ENCODE measurements around the gene P2RX7. TPM values are rescaled to one million over a fixed set of nuclear protein-coding genes. Genes with fewer than 3 reads are reported as not detected.

P2RX7 gene
- total and polyA plus RNA-seq, 9 donors = 4.7 to 10.8 (median 6.9) TPM

- Histone ChIP-seq H3K4me3 (no peak overlapping the region), H3K4me1 (ENCODE audit: insufficient read depth) (no peaks in the 10 kb centered on the region), H3K9me3 (no peaks in the 10 kb centered on the region), H3K36me3 (no peaks in the 10 kb centered on the region), H3K27me3 (no peaks in the 10 kb centered on the region), H3K27ac (no peak overlapping the region)
- 61 to 77% (median 72%) methylated on average over 4 of the region's 4 CpGs for WGBS, 3 donors
- intact Hi-C loops (cut with DNase I) = no loop called here
- TF ChIP-seq POLR2A (IDR thresholded peaks at IDR 0.05) (no peak), CTCF (IDR thresholded peaks at IDR 0.05) (no peak), EP300 (IDR thresholded peaks at IDR 0.05) (no peak)
- no peak for DNase-seq
Measured at GRCh38 chr12:121121805-121122204, 10.9 kb upstream of the P2RX7 start.

- 77 to 83% (median 80%) methylated on average over 2 of the region's 2 CpGs for WGBS, 3 donors
- no peaks in the 10 kb centered on the region for H3K36me3 ChIP-seq
- intact Hi-C loops (cut with DNase I) = no loop called here
Measured at GRCh38 chr12:121123488-121123887, 9.2 kb upstream of the P2RX7 start.

GRCh38 chr12:121124402-121125109, 8.1 kb upstream of the P2RX7 start:
- H3K36me3 ChIP-seq = no peaks in the 10 kb centered on the region
- no peak overlapping the region for H3K27ac ChIP-seq
- no peak overlapping the region for H3K4me3 ChIP-seq
- H3K27me3 ChIP-seq = no peaks in the 10 kb centered on the region
- DNase-seq = no peak
- no peaks in the 10 kb centered on the region for H3K4me1 ChIP-seq (ENCODE audit: insufficient read depth)
- no peak for TF ChIP-seq CTCF (IDR thresholded peaks at IDR 0.05)
- no peak for TF ChIP-seq EP300 (IDR thresholded peaks at IDR 0.05)
- no peak for TF ChIP-seq POLR2A (IDR thresholded peaks at IDR 0.05)
- no peaks in the 10 kb centered on the region for H3K9me3 ChIP-seq
- intact Hi-C loops (cut with DNase I) = no loop called here
- WGBS, 3 donors = 74 to 80% (median 75%) methylated on average over 4 of the region's 4 CpGs

More at GRCh38 chr12:121123488-121123887, 9.2 kb upstream of the P2RX7 start:
- H3K27ac ChIP-seq = no peak overlapping the region
- no peaks in the 10 kb centered on the region for H3K4me1 ChIP-seq (ENCODE audit: insufficient read depth)
- no peaks in the 10 kb centered on the region for H3K27me3 ChIP-seq
- H3K4me3 ChIP-seq = no peak overlapping the region
- TF ChIP-seq CTCF (IDR thresholded peaks at IDR 0.05) = no peak
- no peak for TF ChIP-seq POLR2A (IDR thresholded peaks at IDR 0.05)
- TF ChIP-seq EP300 (IDR thresholded peaks at IDR 0.05) = no peak
- DNase-seq = no peak
- no peaks in the 10 kb centered on the region for H3K9me3 ChIP-seq

GRCh38 chr12:121127501-121127900, 5.2 kb upstream of the P2RX7 start:
- Histone ChIP-seq H3K9me3 (no peaks in the 10 kb centered on the region), H3K27me3 (no peaks in the 10 kb centered on the region), H3K27ac (no peak overlapping the region), H3K4me1 (ENCODE audit: insufficient read depth) (peaks cover 1% of the 10 kb centered on the region), H3K4me3 (no peak overlapping the region), H3K36me3 (no peaks in the 10 kb centered on the region)
- DNase-seq = no peak
- TF ChIP-seq POLR2A (IDR thresholded peaks at IDR 0.05) (no peak), EP300 (IDR thresholded peaks at IDR 0.05) (no peak), CTCF (IDR thresholded peaks at IDR 0.05) (no peak)
- WGBS, 3 donors = 47 to 60% (median 52%) methylated on average over 3 of the region's 3 CpGs
- intact Hi-C loops (cut with DNase I) = no loop called here

Measured in ovary (tissue), 9 donors.